ENCODE measurements around the gene KCNQ5.

Gene KCNQ5

GRCh38 chr6:73174646-73175045 is 552.8 kb downstream of the KCNQ5 start:
- ChIA-PET CTCF (interaction anchor here (0.7 to 1.4 kb wide), 3 partner anchors 8 to 44 kb away, joined by 3 to 6 read pairs (median 4); no protein-coding TSS in a partner anchor), POLR2A (no interaction called here)
- H3K27ac ChIP-seq (ENCODE audit: extremely low read depth, low read depth, low read length), result no peak overlapping the region
- no peaks in the 10 kb centered on the region for H3K9me3 ChIP-seq (ENCODE audit: control insufficient read depth, insufficient read depth, low read depth, low read length)
- no peaks in the 10 kb centered on the region for H3K36me3 ChIP-seq (ENCODE audit: control insufficient read depth in 2 of 2, insufficient read depth in 1 of 2, low read length in 2 of 2)
- H3K4me1 ChIP-seq (ENCODE audit: control insufficient read depth, insufficient read depth, low read length), result peaks cover 3% of the 10 kb centered on the region; the same call in 1 of the 2 replicates
- TF ChIP-seq ZNF707 (tag by site-specific recombination; IDR thresholded peaks at IDR 0.05), result no peak
- no peak for TF ChIP-seq ZBTB26 (tag by site-specific recombination; optimal IDR thresholded peaks at IDR 0.05)
- no peak for TF ChIP-seq IKZF3 (tag by site-specific recombination; IDR thresholded peaks at IDR 0.05)
- TF ChIP-seq, protein P1, sequence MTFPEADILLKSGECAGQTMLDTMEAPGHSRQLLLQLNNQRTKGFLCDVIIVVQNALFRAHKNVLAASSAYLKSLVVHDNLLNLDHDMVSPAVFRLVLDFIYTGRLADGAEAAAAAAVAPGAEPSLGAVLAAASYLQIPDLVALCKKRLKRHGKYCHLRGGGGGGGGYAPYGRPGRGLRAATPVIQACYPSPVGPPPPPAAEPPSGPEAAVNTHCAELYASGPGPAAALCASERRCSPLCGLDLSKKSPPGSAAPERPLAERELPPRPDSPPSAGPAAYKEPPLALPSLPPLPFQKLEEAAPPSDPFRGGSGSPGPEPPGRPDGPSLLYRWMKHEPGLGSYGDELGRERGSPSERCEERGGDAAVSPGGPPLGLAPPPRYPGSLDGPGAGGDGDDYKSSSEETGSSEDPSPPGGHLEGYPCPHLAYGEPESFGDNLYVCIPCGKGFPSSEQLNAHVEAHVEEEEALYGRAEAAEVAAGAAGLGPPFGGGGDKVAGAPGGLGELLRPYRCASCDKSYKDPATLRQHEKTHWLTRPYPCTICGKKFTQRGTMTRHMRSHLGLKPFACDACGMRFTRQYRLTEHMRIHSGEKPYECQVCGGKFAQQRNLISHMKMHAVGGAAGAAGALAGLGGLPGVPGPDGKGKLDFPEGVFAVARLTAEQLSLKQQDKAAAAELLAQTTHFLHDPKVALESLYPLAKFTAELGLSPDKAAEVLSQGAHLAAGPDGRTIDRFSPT (tag by site-specific recombination; IDR thresholded peaks at IDR 0.05), result no peak
- TF ChIP-seq ZNF146 (tag by site-specific recombination; IDR thresholded peaks at IDR 0.05), result no peak
- no peak for TF ChIP-seq YY2 (tag by site-specific recombination; IDR thresholded peaks at IDR 0.05)
- TF ChIP-seq, protein P2, sequence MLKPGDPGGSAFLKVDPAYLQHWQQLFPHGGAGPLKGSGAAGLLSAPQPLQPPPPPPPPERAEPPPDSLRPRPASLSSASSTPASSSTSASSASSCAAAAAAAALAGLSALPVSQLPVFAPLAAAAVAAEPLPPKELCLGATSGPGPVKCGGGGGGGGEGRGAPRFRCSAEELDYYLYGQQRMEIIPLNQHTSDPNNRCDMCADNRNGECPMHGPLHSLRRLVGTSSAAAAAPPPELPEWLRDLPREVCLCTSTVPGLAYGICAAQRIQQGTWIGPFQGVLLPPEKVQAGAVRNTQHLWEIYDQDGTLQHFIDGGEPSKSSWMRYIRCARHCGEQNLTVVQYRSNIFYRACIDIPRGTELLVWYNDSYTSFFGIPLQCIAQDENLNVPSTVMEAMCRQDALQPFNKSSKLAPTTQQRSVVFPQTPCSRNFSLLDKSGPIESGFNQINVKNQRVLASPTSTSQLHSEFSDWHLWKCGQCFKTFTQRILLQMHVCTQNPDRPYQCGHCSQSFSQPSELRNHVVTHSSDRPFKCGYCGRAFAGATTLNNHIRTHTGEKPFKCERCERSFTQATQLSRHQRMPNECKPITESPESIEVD (tag by site-specific recombination; IDR thresholded peaks at IDR 0.05), result no peak
- TF ChIP-seq ZNF2 (tag by site-specific recombination; IDR thresholded peaks at IDR 0.05), result no peak
- TF ChIP-seq, protein P3, sequence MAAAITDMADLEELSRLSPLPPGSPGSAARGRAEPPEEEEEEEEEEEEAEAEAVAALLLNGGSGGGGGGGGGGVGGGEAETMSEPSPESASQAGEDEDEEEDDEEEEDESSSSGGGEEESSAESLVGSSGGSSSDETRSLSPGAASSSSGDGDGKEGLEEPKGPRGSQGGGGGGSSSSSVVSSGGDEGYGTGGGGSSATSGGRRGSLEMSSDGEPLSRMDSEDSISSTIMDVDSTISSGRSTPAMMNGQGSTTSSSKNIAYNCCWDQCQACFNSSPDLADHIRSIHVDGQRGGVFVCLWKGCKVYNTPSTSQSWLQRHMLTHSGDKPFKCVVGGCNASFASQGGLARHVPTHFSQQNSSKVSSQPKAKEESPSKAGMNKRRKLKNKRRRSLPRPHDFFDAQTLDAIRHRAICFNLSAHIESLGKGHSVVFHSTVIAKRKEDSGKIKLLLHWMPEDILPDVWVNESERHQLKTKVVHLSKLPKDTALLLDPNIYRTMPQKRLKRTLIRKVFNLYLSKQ (tag by site-specific recombination; IDR thresholded peaks at IDR 0.05; ENCODE audit: borderline replicate concordance), result no peak
- no peak for TF ChIP-seq ZNF16 (tag by site-specific recombination; IDR thresholded peaks at IDR 0.05; ENCODE audit: low read depth)
- no peak for TF ChIP-seq ZNF292 (tag by site-specific recombination; IDR thresholded peaks at IDR 0.05; ENCODE audit: borderline replicate concordance, low read depth)
- TF ChIP-seq SETDB1 (IDR thresholded peaks at IDR 0.05; ENCODE audit: insufficient read length, low read length), result no peak
- TF ChIP-seq, protein P4, sequence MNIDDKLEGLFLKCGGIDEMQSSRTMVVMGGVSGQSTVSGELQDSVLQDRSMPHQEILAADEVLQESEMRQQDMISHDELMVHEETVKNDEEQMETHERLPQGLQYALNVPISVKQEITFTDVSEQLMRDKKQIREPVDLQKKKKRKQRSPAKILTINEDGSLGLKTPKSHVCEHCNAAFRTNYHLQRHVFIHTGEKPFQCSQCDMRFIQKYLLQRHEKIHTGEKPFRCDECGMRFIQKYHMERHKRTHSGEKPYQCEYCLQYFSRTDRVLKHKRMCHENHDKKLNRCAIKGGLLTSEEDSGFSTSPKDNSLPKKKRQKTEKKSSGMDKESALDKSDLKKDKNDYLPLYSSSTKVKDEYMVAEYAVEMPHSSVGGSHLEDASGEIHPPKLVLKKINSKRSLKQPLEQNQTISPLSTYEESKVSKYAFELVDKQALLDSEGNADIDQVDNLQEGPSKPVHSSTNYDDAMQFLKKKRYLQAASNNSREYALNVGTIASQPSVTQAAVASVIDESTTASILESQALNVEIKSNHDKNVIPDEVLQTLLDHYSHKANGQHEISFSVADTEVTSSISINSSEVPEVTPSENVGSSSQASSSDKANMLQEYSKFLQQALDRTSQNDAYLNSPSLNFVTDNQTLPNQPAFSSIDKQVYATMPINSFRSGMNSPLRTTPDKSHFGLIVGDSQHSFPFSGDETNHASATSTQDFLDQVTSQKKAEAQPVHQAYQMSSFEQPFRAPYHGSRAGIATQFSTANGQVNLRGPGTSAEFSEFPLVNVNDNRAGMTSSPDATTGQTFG (tag by site-specific recombination; IDR thresholded peaks at IDR 0.05; ENCODE audit: borderline replicate concordance), result no peak
- no peak for TF ChIP-seq ZNF362 (tag by site-specific recombination; IDR thresholded peaks at IDR 0.05)
- no peak overlapping the region for H3K4me3 ChIP-seq (ENCODE audit: low read depth, low read length)

All from HEK293 (cell line).